ENCODE measurements around the gene FLYWCH1. TPM values are rescaled to one million over a fixed set of nuclear protein-coding genes. Genes with fewer than 3 reads are reported as not detected.

Gene FLYWCH1
- total RNA-seq, 2 donors from 2014 or later = 18.5 to 28.4 TPM

GRCh38 chr16:2968368-2968737 lies 56.6 kb downstream of the FLYWCH1 start:
- Histone ChIP-seq H3K4me1 (peaks cover 34% of the 10 kb centered on the region), H3K4me3 (peak overlapping the region; percentile 84), H3K9ac (ENCODE audit: low read depth in 2 of 2, low read length in 2 of 2) (peak overlapping the region; percentile 26 to 38), H3K27me3 (peaks cover 44% of the 10 kb centered on the region), H3K36me3 (no peaks in the 10 kb centered on the region), H3K27ac (peak overlapping the region; percentile 44), H3K9me3 (no peaks in the 10 kb centered on the region)
- peak; percentile 72 for DNase-seq
- intact Hi-C loops (cut with DNase I) = no loop called here
- TF ChIP-seq CTCF (IDR thresholded peaks at IDR 0.05) = no peak

DNA sequence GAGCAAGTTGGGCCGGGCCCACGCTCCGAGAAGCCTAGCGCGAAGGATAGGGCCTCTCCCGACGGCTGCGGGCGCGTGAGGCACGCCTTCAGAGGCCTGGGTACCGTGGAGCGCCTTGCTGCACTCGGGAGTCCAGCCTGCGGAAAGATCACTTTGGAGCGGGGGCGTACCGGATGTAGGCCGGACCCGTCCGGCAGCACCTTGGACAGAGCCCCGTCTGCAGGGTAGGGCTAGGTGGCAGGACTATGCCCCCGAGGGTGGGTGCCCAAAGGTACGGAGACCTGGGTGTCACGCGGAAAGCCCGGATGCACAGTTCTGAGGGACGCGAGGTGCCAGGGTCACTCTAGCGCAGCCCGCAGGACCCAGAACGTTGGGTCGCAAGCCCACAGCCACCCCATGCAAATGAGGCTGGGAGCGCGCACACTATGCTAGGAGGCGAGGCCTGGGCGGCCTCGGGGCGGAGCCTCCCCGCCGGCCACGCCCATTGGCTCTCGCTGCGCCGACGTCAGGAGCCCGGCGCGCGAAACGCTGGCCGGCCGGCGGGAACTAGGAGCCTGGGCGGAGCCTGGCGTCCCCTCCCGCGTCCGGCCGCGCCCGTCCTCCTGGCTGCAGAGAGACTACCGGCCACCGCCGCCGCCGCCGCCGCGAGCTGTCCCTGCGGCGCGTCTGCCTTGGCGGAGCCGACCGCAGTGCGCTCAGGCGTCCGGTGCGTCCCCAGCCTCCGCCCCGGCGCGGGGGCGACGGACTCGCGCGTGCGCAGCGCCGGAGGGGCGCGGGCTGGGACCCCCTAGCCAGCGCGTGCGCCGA lies 57.2 kb downstream of the FLYWCH1 start, which contains the start of gene PAQR4:
Gene PAQR4 (plus strand): TSS at position 611 of the 807 bp plus-strand sequence. CDS start 327 bp downstream, outside the sequence.
- Histone ChIP-seq H3K9me3 (no peaks in the 10 kb centered on the region), H3K27me3 (peaks cover 38% of the 10 kb centered on the region), H3K4me3 (peak within 1 kb of the TSS; percentile 84), H3K9ac (ENCODE audit: low read depth in 2 of 2, low read length in 2 of 2) (peak within 1 kb of the TSS; percentile 76 to 89), H3K36me3 (no peaks in the 10 kb centered on the region), H3K4me1 (peaks cover 29% of the 10 kb centered on the region), H3K27ac (peak within 1 kb of the TSS; percentile 44)
- DNase-seq = peak; percentile 89
- no peak for TF ChIP-seq CTCF (IDR thresholded peaks at IDR 0.05)
- intact Hi-C loops (cut with DNase I) = no loop called here

- Histone ChIP-seq H3K9ac (ENCODE audit: low read depth in 2 of 2, low read length in 2 of 2) (peak overlapping the region; percentile 76 to 89), H3K4me3 (peak overlapping the region; percentile 84), H3K4me1 (peaks cover 20% of the 10 kb centered on the region), H3K27ac (peak overlapping the region; percentile 44), H3K9me3 (no peaks in the 10 kb centered on the region), H3K27me3 (peaks cover 29% of the 10 kb centered on the region), H3K36me3 (no peaks in the 10 kb centered on the region)
- TF ChIP-seq CTCF (IDR thresholded peaks at IDR 0.05) = peak; percentile 42
- DNase-seq = peak; percentile 73
- intact Hi-C loops (cut with DNase I) = no loop called here
These were observed 58.1 kb downstream of the FLYWCH1 start for GRCh38 chr16:2969545-2970521.

DNA sequence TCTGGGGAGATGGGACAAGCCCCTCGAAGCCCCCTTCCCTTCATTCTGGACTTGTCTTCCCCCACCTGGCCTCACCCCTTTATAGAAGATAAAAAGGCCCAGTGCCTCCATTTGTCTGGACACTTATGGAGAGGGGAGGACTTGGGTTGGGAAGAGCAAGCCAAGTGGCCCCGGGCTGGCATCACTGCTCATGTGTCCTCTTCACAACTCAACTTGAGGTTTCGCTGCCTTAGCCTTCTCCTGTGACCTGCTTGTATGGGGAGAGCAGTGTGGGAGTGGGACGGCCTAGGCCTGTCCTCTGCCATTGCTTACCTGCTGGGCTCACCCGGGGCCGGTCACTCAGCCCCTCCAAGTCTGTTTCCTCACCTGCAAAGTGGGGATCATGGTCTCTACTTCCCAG lies 58.8 kb downstream of the FLYWCH1 start:
- peak overlapping the region; percentile 84 for H3K4me3 ChIP-seq
- TF ChIP-seq CTCF (IDR thresholded peaks at IDR 0.05) = no peak
- intact Hi-C loops (cut with DNase I) = no loop called here
- H3K27me3 ChIP-seq = peaks cover 26% of the 10 kb centered on the region
- peaks cover 14% of the 10 kb centered on the region for H3K4me1 ChIP-seq
- H3K9ac ChIP-seq (ENCODE audit: low read depth in 2 of 2, low read length in 2 of 2) = peak overlapping the region; percentile 76 to 89
- H3K36me3 ChIP-seq = no peaks in the 10 kb centered on the region
- no peak overlapping the region for H3K27ac ChIP-seq
- DNase-seq = no peak
- no peaks in the 10 kb centered on the region for H3K9me3 ChIP-seq

All from colonic mucosa (tissue), 4 donors.